HG03196 (cell line): ENCODE measurements around the gene ALX3.

ENCODE experiments used
- ATAC-seq: cut with Tn5 transposase; IDR thresholded peaks from one replicate; pipeline ENCODE4 v1.9.1; 2021; ENCODE audit not compliant: unreplicated experiment

ALX3 gene

DNA sequence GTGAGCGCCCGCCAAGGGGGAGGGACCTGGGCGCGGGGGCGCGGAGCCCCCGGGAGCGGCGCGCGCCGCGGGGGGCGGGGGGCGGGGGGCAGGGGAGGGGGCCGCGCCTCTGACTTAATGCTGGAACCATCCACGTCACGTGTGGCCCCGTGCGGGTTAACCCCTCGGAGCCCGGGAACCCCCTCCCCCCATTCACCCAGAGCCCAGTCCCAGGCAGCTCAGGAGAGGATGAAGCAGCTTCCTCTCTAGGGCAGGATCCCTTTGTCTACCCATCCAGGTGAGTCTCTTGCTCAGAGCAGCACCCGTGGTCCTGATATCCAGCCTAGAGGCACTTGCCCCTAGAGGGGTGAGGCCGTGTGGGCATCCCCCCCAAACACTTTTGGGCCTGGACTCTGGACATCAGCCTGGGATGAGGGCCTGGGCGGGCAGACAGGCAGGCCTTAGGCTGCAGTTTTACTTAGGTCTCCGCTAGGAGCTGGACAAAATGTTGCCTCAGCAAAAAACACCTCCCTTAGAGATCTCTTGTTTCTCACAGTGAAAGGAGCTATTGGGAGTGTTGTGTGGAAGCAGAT, at the start of gene ALX3:
ALX3 (minus strand) TSS at position 2 of the 572 bp plus-strand sequence. CDS start 60 bp downstream, outside the sequence.
- no peak for ATAC-seq

DNA sequence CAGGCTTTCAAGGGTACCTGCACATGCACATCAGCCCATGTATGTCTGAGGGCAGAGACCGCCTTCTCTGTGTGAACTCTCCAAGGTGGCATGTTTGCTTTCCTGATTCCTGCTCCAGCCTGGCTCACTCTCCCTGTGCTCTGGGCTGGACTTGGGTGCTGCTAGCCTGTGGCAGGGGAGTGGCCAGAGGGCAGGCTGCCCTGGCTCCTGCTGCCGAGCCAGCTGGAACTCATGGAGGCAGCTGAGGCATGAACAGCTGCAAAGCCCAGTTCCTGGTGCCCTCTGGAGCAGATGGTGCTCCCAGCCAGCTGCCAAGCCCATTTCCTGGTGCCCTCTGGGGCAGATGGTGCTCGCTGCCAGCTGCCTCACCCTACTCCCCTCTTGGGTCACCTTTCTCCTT, 49.4 kb upstream of the ALX3 start:
- no peak for ATAC-seq

DNA sequence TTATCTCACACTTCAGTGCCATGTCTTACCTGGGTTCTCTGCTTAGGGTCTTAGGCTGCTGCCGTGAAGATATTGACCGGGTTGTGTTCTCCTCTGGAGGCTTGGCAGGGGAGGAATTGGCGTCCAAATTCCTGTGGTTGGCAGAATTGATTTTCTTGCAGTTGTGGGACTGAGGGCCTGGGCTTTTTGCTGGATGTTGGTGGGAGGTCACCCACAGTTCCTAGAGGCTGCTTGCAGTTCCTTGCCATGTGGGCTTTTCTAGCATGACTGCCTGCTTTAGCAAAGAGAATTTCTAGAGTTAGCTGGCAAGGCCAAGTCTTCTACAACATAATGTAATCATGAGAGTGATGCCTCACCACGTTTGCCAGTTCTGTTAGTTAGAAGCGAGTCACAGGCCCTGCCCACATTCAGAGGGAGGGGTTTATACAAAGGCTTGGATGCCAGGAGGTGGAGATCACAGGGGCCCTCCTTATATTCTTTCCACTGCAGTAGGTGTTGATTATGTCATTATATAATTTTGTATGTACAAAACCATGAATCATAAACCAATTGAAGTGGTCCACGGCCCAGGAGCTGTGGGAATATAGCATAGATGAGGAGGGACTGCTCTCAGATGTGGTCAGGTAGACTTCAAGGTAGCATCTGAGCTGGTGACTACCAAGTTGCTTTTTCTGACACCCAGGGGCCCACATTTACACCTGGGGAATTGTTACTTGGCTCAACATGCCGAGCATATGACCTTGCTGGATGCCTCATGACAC, 48.3 kb upstream of the ALX3 start:
- ATAC-seq, result no peak

DNA sequence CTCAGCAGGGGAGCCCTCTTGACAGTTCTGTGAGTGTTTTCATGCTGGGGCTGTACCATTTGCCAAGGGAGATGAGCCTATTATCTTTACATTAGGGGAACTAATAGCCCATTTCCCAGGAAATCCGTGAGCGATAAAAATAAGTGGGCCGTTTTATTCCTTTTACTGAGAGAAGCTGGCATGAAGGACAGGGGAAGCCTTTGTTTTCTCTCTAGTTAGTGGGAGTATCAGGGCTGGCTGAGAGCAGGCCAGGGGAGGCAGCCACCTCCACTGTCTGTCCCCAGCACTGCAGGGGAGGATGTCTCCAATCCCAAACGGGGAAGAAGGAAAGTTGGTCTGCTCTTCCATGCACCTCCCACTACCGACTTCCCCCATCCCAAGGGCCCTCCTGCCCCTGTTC, 44.3 kb upstream of the ALX3 start:
- ATAC-seq, result no peak

DNA sequence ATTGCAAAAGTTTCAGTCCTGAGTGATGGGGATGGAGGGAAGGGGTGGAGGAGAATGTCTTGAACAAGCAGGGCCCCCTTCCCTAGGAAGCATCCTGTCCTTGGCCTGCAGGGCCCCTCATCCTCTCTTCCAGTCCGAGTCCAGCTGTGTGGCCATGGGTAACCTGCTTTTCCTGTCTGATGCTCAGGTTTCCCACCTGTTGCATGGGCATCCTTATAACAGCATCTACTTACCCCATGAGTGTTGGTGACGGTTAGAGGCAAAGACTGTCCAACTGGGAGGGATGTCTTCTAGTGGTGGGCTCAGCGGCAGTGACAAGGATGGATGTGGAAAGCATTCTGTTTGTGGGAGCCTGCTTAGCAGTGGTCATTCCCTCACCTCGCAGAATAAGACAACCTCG, 43.7 kb upstream of the ALX3 start:
- no peak for ATAC-seq

DNA sequence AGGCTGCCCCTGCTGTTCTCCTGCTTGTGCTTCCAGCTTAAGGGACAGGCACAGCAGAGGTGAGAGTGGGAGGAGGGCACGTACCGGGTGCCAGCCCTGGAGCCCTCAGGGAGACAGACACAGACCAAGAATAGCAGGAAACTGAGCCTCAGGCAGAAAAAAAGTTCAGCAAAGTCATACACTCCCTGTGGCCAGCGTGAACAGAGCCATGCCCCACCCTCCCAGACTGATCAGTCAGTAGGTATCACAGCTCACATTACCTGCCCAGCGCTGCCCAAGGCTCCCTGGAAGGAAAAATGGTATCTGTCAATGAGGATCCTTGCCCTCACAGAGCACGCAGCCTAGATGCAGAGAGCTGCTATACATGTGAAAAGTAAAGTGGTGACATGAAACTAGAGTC, 43.1 kb upstream of the ALX3 start:
- no peak for ATAC-seq

DNA sequence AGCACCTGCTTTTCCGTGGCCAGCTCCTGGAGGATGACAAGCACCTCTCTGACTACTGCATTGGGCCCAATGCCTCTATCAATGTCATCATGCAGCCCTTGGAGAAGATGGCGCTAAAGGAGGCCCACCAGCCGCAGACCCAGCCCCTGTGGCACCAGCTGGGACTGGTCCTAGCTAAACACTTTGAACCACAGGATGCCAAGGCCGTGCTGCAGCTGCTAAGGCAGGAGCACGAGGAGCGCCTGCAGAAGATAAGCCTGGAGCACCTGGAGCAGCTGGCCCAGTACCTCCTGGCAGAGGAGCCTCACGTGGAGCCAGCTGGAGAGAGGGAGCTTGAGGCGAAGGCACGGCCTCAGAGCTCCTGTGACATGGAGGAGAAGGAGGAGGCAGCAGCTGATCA, 42.2 kb upstream of the ALX3 start:
- ATAC-seq, result no peak

DNA sequence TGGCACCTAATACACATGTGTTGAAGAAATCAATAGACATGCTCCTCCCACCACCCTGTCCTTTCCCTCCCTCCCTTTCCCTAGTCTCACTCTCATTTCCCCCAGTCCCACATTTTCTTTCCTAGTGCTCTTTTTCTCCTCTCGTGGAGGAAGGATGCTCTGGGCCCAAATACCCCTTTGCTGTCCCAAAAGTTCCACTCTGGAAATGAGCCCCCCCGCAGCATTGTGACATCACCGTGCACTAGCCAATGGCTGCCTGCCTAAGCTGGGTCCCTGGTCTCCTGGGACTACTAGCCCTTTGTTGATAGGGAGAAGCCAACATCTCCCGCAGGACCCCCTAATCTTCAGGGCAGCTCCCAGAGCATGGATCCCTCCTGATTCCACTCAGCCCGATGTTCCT, 41.7 kb upstream of the ALX3 start, which contains the start of gene UBL4B:
UBL4B (plus strand) TSS at position 301 of the 400 bp plus-strand sequence; CDS start at position 393, 92 bp downstream.
- ATAC-seq, result no peak

DNA sequence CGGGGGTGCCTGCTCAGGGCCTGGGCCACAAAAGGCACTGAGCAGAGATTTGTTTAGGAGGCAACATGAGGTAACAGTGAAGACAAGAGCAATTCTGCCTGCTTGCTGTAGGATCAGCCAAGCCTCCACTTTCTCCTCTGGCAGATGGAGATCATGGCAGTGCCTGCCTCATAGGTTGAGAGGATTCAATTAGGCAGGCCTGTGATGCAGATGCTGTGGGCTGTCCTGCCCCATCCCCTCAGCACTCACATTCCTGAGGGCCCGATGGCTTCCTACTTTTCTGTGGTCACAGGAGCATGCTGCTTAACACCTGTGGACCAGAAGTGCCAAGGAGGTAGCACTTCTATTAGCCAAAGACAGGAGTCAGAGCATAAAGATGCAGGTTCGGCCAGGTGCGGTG, 40.6 kb upstream of the ALX3 start:
- ATAC-seq, result no peak

DNA sequence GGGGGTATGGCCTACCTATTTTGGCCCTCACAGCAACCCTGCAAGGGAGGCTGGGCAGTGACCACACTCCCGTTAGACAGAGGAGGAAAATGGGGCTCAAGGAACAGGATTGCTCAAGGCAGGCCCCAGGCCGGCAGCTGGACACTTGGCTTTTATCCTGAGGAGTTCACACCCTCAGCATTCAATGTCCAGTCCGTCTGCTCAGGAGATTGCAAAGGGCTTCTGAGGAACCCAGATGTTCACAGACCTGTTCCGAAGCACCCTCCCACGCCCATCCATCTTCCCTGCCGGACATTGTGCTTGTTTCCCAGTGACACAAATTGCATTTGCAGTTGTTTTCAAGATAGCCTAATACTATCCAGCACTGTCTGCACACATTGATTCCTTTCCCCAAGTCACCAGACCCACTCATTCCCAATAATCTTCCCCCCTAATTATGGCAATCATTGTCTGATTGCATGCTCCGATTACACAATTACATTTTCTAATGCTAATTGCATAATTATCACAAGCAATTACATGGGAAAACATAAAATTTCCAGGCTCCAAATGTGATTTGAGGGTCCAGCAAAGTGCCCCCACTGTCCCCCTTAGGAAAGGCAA, 37.5 kb upstream of the ALX3 start:
- no peak for ATAC-seq

DNA sequence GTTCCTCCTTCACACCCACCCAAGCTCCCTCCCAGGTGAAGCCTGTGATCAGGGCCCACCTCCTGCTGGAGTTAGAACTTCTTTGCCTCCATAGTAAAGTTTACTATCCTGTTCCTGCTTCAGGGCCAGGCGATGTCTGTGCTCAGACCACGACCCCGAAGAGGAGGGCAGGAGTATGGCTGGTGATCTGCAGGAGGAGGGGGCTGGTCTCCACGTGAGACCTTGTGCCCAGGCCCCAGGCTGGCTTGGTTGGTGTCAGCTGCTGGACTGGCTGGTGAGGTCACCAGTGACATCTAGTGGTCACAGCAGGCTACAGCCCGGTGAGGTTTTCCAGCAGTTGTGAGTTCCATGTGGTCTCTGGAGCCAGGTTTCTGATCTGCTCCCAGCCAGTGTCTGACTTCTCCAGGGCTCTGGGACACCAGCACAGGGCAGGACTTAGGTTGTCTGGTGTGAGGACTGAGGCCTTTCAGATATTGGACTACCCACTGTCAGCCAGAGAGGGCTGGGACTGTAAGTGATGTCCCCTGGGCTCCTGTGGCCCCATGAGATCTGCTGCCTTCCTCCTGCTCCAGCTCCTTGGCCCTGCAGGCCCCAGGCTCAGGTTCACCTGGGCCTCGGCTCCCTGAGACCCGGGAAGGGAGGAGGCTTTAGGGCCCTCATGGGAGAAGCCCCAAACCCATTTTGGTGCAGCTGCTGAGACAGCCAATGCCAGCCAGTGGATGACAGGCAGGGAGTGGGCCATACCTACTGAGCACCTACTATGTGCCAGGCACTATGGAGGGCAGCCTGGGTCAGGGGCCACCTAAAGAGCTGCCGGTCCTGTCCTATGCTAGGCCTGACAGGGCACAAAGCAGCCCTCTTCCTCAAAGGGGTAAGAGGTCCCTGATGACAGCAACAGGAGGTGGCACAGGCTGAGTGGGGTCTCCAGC, 35.8 kb upstream of the ALX3 start:
- no peak for ATAC-seq

DNA sequence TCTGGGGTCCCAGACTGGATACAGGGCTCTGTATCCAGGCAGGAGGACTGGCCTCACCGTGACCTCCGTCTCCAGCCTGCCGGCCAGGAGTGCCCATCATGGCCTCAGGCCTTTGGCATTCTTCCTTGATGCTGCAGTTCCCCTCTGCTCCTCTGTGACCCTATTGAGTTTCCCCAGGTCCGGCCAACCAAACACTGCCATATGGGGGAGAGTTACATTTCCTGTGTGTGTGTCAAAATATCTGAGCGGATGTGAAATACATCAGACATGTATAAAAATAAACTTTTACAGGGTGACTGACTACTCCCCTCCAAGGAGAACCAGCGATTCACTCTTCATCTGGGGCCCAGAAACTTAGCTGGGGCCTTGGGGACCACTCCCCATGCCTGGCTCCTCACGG, 31.6 kb upstream of the ALX3 start:
- no peak for ATAC-seq

DNA sequence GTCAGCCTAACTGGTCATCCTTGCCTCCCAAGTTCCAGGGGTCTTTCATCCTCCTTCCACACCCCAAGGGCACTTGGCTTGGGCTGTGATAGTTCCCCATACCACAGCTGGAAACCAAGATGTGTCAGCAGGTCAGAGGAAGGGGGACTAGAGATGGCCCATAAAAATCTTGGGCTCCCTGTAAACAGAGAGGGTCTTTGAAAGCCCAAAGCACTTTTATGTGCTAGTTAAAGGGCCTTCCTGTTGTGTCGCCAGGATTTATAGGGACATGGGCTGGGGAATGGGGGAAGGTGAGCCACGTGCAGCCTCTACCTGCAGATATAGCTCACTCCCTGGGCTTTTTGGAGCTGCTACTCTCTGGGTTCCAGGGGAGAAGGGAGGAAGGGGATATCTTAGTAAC, 29.9 kb upstream of the ALX3 start:
- ATAC-seq, result no peak

DNA sequence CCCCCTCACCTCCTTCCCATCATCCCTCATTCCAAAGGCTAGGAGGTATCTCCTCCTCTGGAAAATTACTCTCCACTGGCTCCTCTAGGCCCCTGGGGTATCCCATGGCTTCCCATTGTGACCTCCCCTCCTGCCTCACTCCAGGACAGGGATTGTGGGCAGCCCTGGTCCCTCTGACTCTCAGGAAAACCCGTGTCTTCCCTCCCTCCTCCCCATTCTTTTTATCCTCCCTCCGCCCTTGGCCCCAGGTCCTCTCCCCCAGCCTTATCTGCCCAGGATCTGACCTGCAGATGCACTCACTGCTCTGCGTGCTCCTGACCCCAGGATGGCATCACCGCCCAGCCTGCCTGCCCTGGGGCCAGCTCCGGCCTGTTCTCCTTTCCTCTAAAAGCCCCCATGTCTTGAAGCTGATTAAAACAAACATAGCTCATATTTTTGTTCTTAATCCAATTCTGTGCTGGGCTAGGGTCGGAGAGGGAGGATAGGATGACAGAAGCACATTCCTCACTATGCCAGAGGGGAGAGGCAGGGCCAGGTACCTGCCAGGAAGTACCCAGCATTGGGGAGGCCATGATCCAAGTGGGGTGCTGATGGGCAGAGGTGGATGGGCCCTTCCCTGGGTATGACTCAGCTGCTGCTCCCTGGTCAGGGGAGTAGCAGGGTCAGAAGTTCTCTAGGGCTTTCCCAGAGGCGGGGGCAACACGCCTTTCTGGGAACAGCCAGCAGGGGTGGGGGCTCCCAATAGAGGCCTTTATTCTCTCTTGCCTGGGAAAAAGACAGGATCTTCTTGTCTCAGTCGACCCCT, 28.0 kb upstream of the ALX3 start:
- no peak for ATAC-seq

DNA sequence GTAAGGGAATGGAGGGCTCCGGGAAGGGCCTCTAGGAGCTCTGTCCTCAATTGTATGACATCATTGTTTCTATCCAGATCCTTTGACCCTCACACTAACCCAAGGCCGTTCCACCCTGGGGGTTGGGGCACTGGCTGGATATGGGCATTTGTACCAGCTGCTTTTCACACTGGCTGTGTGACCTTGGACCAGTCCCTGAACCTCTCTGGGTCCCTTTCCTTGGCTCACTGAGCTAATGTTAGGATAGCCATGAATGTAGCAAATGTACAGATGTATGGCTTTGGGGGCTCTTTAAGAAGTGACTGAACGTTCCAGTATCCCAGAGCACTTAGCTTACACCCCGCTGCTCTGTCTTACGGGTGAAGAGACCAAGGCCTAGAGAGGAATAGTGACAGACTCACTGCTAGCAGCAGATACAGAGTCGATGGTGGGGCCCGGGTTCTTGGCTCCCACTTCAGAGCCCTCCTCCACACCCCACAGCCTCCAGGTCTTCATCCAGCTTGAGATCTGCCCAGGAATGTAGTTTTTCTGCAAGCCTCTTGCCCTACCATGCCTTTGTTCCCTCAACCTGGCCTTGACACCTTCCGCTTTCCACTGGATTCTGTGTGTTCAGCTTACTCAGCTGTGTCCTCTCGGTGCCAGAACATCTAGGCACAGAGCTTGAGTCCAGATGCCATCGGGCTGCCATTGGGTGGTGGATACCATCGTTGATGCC, 27.2 kb upstream of the ALX3 start:
- ATAC-seq, result no peak

DNA sequence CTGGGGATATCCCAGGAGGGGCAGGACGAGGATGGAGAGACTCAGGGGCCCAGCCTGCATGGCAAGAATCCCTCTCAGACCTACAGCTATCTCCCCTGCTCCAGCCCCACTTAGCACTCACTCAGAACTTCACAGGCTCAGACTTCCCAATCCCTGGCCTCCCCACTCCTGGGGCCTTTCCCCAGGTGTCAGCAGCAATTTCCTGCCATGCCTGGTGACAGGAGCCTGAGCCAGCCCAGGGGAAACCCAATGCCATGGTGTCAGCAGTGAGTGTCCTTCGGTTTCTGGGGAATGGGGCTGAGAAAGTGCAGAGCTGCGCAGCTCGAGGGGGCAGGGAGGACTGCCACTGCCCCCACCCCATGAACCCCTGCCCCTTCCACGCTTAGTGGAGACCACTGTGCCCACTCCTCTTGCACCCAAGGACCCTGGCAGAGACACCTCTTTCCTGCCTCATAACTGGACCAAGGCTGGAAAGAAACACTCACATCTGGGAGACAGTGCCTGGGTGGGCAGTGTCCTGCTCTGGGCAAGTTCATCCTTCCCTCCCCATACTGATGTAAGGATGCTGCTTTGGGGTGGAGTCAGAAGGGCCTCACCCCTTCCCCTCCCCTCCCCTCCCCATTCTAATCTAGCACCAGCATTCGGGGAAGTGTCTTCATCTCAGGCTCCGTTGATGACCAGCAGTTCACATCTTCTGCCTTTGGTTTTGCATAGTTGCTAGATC, 24.6 kb upstream of the ALX3 start:
- ATAC-seq, result no peak

DNA sequence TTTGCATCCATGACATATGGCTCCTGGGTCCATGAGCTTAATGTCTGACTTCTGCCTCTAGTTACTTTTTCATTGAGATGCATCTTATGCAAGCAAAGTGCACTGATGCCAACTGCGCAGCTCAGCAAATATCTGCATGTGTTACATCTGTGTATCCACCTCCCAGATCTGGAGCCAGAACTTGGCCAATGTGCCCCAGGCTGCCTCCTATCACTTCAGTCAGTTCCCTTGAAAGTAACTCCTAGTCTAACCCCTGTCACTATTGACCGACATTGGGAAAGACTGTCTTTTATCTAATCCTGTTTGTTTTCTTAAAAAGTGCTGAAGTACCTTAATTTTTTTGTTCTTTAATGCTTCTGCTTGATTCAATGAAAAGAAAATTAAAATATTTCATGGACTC, 22.5 kb upstream of the ALX3 start:
- no peak for ATAC-seq

DNA sequence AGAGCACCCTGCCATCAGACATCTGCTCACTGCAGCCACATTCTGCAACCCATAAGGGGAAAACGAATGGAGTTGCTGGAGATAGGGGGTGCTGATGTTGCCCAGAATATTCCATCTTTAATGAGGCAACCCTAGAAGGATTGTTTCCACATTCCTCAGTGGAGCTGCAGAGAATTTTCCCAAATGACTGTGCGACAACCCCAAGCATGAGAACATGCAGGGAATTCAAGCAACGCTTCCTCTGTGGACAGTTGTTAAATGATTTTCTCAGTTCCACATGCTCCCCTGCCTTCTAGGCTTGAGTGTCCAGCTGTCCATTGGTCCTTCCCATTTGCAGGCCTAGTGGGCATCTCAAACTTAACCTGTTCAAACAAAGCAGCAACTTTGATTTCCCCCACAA, 21.3 kb upstream of the ALX3 start:
- ATAC-seq, result no peak

DNA sequence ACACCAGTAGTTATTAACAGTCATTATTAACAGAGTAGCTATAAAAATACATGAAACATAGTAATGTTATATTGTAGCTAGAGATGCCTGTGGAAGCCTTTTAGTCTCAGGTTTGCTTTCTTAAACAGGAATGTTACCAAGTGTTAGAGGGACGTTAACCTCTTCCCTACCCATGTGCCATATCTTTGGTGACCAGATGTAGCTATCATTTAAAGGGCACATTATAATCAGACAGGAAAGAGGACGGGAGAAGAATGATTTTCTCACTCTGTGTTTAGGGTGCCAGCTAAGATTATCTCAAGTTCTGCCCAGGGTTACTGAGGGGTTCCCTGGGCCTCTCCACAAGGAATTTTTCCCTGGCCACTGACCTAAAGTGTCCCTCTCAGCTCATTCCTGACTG, 20.9 kb upstream of the ALX3 start:
- no peak for ATAC-seq
